ENCODE measurements around the gene MMGT1. TPM values are rescaled to one million over a fixed set of nuclear protein-coding genes. Genes with fewer than 3 reads are reported as not detected.

Gene MMGT1
- total RNA-seq, 4 donors from 2014 or later, result 9.9 to 21.5 (median 13.5) TPM

DNA sequence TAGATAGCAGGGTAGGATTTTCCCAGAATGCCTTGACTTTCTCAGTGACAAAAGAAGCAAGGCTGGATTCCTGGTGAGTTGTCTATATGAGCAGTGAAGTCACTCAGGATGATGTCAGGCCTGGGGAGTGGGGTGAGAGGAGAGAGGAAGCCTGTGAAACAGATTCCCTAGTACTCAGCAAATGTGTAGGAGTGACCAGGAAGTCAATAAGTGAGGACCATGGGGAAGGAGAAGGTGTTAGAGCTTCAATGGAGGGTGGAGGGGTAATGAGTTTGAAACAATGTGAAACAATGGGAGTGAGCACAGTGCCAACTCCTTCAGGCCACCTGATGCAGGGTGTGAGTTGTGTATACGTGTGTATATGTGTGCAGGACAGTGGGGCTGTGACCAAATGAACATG lies 9.1 kb upstream of the MMGT1 start:
- no peak for DNase-seq
- Histone ChIP-seq H3K9me3 (no peaks in the 10 kb centered on the region), H3K4me1 (no peaks in the 10 kb centered on the region), H3K27me3 (no peaks in the 10 kb centered on the region), H3K4me3 (no peak overlapping the region), H3K36me3 (no peaks in the 10 kb centered on the region), H3K27ac (peak overlapping the region in 1 of 4 donors; percentile 11)
- TF ChIP-seq POLR2A (IDR thresholded peaks at IDR 0.05), result no peak
- TF ChIP-seq CTCF (IDR thresholded peaks at IDR 0.05), result no peak

DNA sequence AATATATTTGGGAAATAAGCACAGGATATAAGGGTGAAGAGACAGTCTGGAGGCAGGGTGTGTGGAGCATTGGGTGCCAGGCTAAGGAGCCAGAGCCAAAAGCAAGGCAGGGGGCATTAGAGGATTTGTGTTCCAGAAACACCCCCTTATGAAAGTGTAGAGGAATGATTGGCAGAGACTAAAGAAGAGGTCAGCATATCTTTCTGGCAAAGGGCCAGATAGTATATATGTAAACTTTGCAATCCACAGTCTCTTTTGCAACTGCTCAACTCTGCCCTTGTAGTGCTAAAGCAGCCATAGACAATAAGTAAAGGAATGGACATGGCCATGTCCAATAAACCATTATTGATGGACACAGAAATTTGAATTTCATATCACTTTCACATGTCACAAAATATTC lies 7.9 kb upstream of the MMGT1 start:
- no peak overlapping the region for H3K27ac ChIP-seq
- no peak for TF ChIP-seq POLR2A (IDR thresholded peaks at IDR 0.05)
- TF ChIP-seq CTCF (IDR thresholded peaks at IDR 0.05), result no peak
- H3K9me3 ChIP-seq, result no peaks in the 10 kb centered on the region
- H3K4me1 ChIP-seq, result no peaks in the 10 kb centered on the region
- H3K4me3 ChIP-seq, result no peak overlapping the region
- no peaks in the 10 kb centered on the region for H3K36me3 ChIP-seq
- H3K27me3 ChIP-seq, result no peaks in the 10 kb centered on the region
- DNase-seq, result no peak

DNA sequence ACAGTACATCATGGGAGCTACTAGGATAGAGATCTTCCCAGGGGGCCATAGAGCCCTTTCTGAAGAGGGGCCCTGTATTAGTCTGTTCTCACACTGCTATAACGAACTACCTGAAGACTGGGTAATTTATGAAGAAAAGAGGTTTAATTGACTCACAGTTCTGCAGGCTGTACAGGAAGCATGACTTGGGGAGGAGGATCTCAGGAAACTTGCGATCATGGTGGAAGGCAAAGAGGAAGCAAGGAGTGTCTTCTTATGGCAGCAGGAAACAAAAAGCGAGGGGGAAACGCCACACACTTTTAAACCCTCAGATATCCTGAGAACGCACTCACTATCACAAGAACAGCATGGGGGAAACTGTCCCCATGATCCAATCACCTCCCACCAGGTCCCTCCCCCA lies 7.2 kb upstream of the MMGT1 start:
- H3K4me3 ChIP-seq, result no peak overlapping the region
- TF ChIP-seq CTCF (IDR thresholded peaks at IDR 0.05) (no peak), POLR2A (IDR thresholded peaks at IDR 0.05) (no peak)
- H3K27ac ChIP-seq, result no peak overlapping the region
- DNase-seq, result no peak
- no peaks in the 10 kb centered on the region for H3K36me3 ChIP-seq
- no peaks in the 10 kb centered on the region for H3K4me1 ChIP-seq
- no peaks in the 10 kb centered on the region for H3K27me3 ChIP-seq
- H3K9me3 ChIP-seq, result no peaks in the 10 kb centered on the region

DNA sequence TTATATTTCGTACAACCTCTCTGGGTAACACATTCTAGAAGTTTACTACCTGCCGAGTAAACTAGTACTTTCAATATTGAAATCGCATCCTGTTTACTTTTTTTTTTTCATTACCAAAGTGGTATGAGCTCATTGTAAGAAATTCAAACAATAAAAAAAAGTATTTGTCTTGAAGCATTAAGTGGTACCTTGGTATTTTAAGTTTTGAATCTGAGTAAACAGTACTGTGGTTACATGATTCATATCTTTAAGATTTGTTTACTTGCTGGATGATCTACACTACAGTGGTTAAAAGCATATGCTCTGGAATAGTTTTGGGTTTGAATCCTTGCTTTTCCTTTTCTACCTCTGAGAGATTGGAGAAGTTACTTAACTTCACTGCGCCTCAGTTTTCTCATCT lies 3.8 kb upstream of the MMGT1 start:
- Histone ChIP-seq H3K4me1 (peaks cover 0 to 4% (median 0%) of the 10 kb centered on the region in 4 donors), H3K9me3 (no peaks in the 10 kb centered on the region), H3K27me3 (no peaks in the 10 kb centered on the region), H3K27ac (no peak overlapping the region), H3K36me3 (no peaks in the 10 kb centered on the region), H3K4me3 (no peak overlapping the region)
- DNase-seq, result no peak
- TF ChIP-seq POLR2A (IDR thresholded peaks at IDR 0.05), result no peak
- no peak for TF ChIP-seq CTCF (IDR thresholded peaks at IDR 0.05)

- Histone ChIP-seq H3K4me3 (no peak overlapping the region), H3K27ac (no peak overlapping the region), H3K27me3 (no peaks in the 10 kb centered on the region), H3K36me3 (no peaks in the 10 kb centered on the region), H3K4me1 (peaks cover 0 to 10% (median 0%) of the 10 kb centered on the region in 4 donors), H3K9me3 (no peaks in the 10 kb centered on the region)
- TF ChIP-seq CTCF (IDR thresholded peaks at IDR 0.05), result no peak
- TF ChIP-seq POLR2A (IDR thresholded peaks at IDR 0.05), result no peak
- DNase-seq, result no peak
Observed at GRCh38 chrX:135975421-135975820, 1.6 kb upstream of the MMGT1 start.

DNA sequence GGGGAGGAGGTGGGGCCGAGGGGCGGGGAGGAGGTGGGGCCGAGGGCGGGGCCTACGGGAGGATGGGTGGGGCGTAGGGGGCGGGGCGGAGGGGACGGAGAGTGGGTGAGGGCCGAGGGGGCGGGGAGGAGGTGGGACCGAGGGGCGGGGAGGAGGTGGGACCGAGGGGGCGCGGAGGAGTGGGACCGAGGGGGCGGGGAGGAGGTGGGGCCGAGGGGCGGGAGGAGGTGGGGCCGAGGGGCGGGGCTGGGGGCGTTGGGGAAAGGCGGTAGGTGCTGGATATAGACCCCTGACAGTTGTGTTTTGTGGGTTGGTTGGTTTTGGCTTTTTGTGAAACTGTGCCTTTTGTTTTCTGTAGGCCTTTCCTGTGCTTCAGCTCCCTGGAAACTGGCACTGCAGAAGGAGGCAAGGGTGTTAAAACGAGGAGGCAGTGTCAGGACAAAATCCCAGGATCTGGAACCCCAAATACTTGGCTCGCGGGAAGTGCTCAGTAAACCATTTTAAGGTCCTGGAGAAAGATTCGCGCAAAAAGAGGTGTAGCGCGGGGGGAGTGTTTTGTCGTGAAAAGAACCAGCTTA lies 580 bp upstream of the MMGT1 start:
- no peak for TF ChIP-seq CTCF (IDR thresholded peaks at IDR 0.05)
- no peak for TF ChIP-seq POLR2A (IDR thresholded peaks at IDR 0.05)
- Histone ChIP-seq H3K27ac (peak overlapping the region in 3 of 4 donors; percentile 33 to 58 (median 52)), H3K27me3 (no peaks in the 10 kb centered on the region), H3K4me3 (peak overlapping the region; percentile 7 to 44 (median 28)), H3K9me3 (no peaks in the 10 kb centered on the region), H3K36me3 (no peaks in the 10 kb centered on the region), H3K4me1 (peaks cover 0 to 10% (median 0%) of the 10 kb centered on the region in 4 donors)
- DNase-seq, result peak; percentile 79 to 88 (median 84)

Measured in Peyer's patch (tissue), 4 donors.